GM20000 (cell line): ENCODE results near the gene IMMP2L.
"Not testable (repeated sequence)": the region's sequence is repeated elsewhere in the genome, so short reads cannot be mapped to it uniquely, and the experiment has no call there.

Source experiments
- DNase-seq: peaks from one replicate; pipeline ENCODE4 v3.0.0; 2012; ENCODE audit warnings: low spot score
- TF ChIP-seq, protein P1 (sequence below): IDR thresholded peaks from 2 replicates; pipeline ENCODE4 v1.5.1; 2012; ENCODE audit warnings: mild to moderate bottlenecking, control low read depth; ENCODE audit errors: extremely low read depth, missing control alignments

The IMMP2L gene

DNA sequence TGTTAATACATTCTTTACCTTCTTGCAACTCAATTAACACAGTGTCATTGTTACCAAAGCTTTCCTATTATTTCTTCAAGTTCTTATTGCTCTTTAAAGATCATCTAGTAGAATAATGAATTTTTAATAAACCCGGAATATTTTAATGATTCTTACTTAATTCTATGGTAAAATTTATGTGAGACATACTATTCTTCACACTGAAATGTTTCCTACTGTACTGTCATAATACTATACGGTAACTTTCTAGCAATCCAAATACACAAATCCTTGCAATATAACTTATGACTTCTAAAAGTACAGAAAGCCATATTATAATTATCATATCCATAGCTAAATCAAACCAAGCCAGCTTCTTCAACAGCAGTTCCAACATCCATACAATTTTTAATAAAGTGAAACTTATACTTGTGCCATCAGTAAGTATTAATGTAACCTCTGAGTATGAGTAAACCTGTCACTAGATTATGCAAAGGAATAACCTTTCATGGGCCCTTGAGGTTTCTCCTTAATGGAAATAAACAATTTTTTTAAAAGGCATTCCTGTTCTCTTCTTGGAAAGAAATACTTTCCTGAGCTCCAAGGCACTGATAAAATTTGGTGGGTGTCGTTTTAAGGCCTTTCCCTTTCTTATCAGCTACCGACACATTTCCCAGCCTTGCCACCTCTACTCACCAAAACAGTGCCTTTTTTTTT, 87.4 kb downstream of the IMMP2L start:
- TF ChIP-seq, protein P1, sequence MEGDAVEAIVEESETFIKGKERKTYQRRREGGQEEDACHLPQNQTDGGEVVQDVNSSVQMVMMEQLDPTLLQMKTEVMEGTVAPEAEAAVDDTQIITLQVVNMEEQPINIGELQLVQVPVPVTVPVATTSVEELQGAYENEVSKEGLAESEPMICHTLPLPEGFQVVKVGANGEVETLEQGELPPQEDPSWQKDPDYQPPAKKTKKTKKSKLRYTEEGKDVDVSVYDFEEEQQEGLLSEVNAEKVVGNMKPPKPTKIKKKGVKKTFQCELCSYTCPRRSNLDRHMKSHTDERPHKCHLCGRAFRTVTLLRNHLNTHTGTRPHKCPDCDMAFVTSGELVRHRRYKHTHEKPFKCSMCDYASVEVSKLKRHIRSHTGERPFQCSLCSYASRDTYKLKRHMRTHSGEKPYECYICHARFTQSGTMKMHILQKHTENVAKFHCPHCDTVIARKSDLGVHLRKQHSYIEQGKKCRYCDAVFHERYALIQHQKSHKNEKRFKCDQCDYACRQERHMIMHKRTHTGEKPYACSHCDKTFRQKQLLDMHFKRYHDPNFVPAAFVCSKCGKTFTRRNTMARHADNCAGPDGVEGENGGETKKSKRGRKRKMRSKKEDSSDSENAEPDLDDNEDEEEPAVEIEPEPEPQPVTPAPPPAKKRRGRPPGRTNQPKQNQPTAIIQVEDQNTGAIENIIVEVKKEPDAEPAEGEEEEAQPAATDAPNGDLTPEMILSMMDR: no peak
- no peak for DNase-seq

DNA sequence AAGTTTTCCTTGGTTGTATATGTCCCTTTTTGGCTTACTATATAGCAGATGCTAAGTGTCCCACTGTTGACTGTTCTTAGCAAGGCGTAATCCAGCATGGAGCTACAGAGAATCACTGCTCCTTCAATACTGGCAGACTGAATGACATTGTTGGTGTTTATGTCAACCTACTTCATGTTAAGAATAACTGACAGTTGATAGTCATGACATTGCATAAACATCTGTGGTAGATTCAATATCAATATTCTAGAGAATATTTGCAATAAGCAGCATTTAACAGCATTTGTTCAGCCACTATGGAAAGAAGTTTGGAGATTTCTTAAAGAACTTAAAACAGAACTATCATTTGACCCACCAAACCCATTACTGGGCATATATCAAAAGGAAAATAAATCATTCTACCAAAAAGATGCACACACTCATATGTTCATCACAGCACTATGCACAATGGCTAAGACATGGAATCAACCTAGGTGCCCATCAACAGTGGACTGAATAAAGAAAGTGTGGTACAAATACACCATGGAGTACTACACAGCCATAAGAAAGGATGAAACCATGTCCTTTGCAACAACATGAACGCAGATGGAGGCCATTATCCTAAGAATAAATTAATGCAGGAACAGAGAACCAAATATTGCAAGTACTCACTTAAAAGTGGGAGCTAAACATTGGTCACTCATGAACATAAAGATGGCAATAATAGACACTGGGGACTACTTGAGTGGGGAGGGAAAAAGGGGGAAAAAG, 88.7 kb downstream of the IMMP2L start:
- TF ChIP-seq, protein P1: no peak
- no peak for DNase-seq

DNA sequence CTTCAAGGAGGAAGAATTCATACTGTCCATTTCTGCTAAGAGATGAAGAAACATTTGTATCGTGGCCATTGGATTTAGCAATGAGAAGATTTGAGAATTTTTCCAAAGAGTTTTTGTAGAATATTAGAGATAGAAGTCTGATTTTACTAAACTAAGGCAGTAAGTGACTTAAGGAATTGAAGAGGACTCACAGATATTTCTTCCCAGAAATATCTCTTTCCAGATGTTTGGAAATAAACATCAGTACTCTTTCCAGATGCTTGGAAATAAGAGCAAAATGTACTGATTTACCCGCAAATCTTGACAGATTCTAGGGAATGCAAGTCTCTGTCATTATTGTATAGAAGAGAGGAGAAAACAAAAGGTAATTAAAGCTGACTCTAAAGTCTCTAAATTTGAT, 91.3 kb downstream of the IMMP2L start:
- TF ChIP-seq, protein P1: no peak
- no peak for DNase-seq

DNA sequence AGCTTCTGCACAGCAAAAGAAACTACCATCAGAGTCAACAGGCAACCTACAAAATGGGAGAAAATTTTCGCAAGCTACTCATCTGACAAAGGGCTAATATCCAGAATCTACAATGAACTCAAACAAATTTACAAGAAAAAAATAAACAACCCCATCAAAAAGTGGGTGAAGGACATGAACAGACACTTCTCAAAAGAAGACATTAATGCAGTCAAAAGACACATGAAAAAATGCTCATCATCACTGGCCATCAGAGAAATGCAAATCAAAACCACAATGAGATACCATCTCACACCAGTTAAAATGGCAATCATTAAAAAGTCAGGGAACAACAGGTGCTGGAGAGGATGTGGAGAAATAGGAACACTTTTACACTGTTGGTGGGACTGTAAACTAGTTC, 92.4 kb downstream of the IMMP2L start:
- DNase-seq: not testable (repeated sequence)

DNA sequence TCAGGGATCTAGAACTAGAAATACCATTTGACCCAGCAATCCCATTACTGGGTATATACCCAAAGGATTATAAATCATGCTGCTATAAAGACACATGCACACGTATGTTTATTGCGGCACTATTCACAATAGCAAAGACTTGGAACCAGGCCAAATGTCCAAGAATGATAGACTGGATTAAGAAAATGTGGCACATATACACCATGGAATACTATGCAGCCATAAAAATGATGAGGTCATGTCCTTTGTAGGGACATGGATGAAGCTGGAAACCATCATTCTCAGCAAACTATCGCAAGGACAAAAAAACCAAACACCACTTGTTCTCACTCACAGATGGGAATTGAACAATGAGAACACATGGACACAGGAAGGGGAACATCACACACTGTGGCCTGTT, 96.5 kb downstream of the IMMP2L start:
- not testable (repeated sequence) for DNase-seq

DNA sequence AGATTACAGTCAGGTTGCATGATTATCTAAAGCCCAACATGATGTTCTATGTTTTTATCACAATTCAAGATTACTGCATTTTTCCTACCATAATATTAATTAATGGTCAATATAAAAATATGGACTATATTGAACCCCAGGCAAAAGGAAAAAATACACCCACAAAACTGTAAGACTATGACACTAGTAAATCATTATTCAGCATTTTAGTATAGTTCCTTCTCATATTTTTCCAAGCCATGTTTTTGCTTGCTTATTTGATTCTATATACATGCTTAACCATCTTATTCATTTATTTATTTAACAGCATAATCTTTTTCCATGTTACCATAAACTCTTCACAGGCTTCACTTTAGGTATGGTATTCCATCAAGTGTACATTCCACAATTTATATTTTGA, 101.6 kb downstream of the IMMP2L start:
- no peak for DNase-seq
- TF ChIP-seq, protein P1: no peak

DNA sequence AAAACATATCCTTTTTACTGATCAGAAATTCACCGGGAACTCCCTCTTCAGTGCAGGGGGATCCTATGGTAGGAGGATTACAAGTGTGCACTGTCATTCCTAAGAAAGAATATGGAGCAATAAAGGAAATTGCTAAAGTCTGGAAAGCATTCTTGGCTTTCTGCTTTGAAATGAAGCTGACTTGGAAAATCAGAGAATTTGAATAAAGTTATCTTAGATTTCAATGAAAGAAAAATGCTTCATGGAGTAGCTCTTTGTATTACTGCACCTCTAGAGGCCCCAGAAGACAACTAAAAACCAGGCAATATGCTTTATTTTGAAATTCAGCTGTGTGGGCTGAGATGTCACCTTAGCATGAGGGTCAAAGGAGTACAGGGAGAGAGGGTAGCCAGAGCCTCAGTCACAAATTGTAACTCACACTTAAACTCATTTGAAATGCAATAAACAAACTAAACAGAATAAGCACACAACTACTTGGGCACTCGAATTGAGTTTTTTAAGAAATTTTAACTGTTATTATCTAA, 102.5 kb downstream of the IMMP2L start:
- DNase-seq: no peak
- TF ChIP-seq, protein P1: no peak

DNA sequence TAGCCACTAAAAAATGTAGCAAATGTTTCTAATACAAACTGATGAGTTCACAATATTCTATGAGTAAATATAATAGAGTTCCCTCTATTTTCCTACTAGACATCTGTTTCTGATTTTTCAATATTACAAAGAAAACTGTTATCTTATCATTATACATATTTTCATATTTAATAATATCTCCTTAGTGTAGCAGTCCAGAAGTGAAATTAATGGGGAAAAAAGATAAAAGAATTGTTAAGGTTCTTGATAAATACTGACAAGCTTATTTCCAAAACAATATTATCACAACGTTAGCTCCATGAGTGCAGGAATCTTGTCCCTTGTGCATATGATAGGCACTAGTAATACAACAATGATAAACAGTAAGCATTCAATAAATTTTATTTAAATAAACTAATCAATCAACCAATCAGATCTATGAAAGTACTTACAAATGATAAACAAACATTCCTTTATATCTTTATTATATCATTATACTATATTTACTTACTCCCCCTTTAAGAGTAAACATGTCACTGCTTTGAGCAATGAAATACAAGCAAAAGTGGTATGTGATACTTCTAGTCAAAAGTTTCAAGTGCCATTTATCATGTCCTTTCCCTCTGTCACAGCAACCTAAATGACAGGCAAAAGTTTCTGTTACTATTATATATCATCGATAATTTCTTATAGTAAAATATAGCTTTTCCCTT, 103.1 kb downstream of the IMMP2L start:
- no peak for DNase-seq

DNA sequence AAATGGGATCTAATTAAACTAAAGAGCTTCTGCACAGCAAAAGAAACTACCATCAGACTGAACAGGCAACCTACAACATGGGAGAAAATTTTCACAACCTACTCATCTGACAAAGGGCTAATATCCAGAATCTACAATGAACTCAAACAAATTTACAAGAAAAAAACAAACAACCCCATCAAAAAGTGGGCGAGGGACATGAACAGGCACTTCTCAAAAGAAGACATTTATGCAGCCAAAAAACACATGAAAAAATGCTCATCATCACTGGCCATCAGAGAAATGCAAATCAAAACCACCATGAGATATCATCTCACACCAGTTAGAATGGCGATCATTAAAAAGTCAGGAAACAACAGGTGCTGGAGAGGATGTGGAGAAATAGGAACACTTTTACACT, 111.6 kb downstream of the IMMP2L start:
- DNase-seq: not testable (repeated sequence)

More for the DNA sequence above, 103.1 kb downstream of the IMMP2L start:
- TF ChIP-seq, protein P1: no peak

DNA sequence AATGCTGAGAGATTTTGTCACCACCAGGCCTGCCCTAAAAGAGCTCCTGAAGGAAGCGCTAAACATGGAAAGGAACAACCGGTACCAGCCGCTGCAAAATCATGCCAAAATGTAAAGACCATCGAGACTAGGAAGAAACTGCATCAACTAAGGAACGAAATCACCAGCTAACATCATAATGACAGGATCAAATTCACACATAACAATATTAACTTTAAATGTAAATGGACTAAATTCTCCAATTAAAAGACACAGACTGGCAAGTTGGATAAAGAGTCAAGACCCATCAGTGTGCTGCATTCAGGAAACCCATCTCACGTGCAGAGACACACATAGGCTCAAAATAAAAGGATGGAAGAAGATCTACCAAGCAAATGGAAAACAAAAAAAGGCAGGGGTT, 114.8 kb downstream of the IMMP2L start:
- not testable (repeated sequence) for DNase-seq
